ENCODE data around the gene TNXB. TPM values are rescaled to one million over a fixed set of nuclear protein-coding genes. Genes with fewer than 3 reads are reported as not detected.

TNXB gene
- total and polyA plus RNA-seq, 2 of the 4 experiments (the other 2 are of a cell fraction): 0.05 TPM; not detected in 1

DNA sequence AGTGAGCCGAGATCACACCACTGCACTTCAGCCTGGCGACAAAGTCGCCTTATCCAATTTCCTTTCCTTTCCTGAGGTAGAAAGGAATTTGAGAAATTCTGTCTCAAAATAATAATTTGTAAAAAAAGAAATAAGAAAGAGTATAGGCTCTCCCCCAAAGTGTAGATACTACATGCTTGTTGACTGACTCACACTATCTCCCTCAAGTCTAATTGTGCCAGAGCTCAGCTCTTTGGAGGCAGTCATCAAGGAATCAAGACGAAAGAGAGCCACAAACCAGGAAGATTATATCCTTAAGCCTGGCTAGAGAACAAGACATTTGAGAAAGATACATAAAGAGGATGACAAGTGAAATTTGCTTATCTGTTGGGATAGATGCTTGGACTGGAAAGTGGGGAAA lies 24.6 kb upstream of the TNXB start:
- H2AK9ac ChIP-seq (replicated peaks; ENCODE audit: low read depth, low read length, poor library complexity): no peak overlapping the region
- no peak overlapping the region for H3K18ac ChIP-seq (ENCODE audit: low read depth, low read length)
- no peak for TF ChIP-seq RFX5 (IDR thresholded peaks at IDR 0.05; ENCODE audit: low read depth, low read length)
- H3K27me3 ChIP-seq (ENCODE audit: control insufficient read depth, insufficient read depth, low read length): no peaks in the 10 kb centered on the region
- POLR2A ChIA-PET (ENCODE audit: unreplicated experiment): no interaction called here
- no peaks in the 10 kb centered on the region for H4K20me1 ChIP-seq (ENCODE audit: insufficient read depth, low read length)
- dilution Hi-C loops (cut with HindIII; ENCODE audit: low sequenced_read_pairs, unreplicated experiment) (no loop called here), in situ Hi-C loops (cut with MboI; ENCODE audit: low sequenced_read_pairs) (no loop called here), intact Hi-C loops (cut with micrococcal nuclease) (no loop called here)
- H2BK5ac ChIP-seq (ENCODE audit: low read depth, low read length, poor library complexity, severe bottlenecking): no peak overlapping the region
- H3K4me2 ChIP-seq (ENCODE audit: low read depth, low read length): peak overlapping the region; percentile 32; the same call in 1 of the 2 replicates
- H3K9ac ChIP-seq (ENCODE audit: low read depth, low read length): no peak overlapping the region
- no peaks in the 10 kb centered on the region for H3K9me3 ChIP-seq (ENCODE audit: control insufficient read depth, insufficient read depth, low read length)
- H3K4me3 ChIP-seq (ENCODE audit: insufficient read depth, low read depth, low read length): no peak overlapping the region
- H3K9me1 ChIP-seq (ENCODE audit: insufficient read depth, low read length): peaks cover 4% of the 10 kb centered on the region
- DNase-seq (peak; percentile 56), ATAC-seq (ENCODE audit: low read depth) (peak; percentile 16)
- peak overlapping the region; percentile 43; the same call in 1 of the 2 replicates for H4K91ac ChIP-seq (ENCODE audit: insufficient read depth, low read depth, low read length)
- peak overlapping the region; percentile 8; the same call in 1 of the 2 replicates for H3K4ac ChIP-seq (ENCODE audit: low read depth, low read length)
- H4K5ac ChIP-seq (ENCODE audit: low read depth, low read length): peak overlapping the region; percentile 12; the same call in 1 of the 2 replicates
- H2BK15ac ChIP-seq (ENCODE audit: low read depth, low read length): 0 out of 3 replicates have a peak overlapping the region, but pooled peaks have one; percentile 29
- peak overlapping the region; percentile 54 for H2BK120ac ChIP-seq (ENCODE audit: low read depth, low read length)
- BruUV-seq (replicated peaks): no TSS peak
- WGBS, 2 experiments (ENCODE audit: extremely low coverage in 2 of 2, insufficient read length in 1 of 2): 40% methylated on average over 1 of the region's 4 CpGs; no CpG with 5 or more reads in 1 of the 2 experiments
- peak overlapping the region; percentile 11 for H3K14ac ChIP-seq (replicated peaks; ENCODE audit: low read depth, low read length)
- H3K56ac ChIP-seq (ENCODE audit: extremely low read depth, insufficient read depth, low read length): no peak overlapping the region
- peak overlapping the region in 1 of 2 experiments; percentile 56; a peak in 1 of 4 replicates for H4K8ac ChIP-seq (ENCODE audit: low read depth in 2 of 2, low read length in 2 of 2)
- H2AFZ ChIP-seq (replicated peaks; ENCODE audit: low read length, poor library complexity): no peak overlapping the region
- CTCF ChIA-PET: interaction anchor here (0.5 kb wide), 1 partner anchor 9 kb away, joined by 3 read pairs; no protein-coding TSS in a partner anchor
- peaks cover 10% of the 10 kb centered on the region in 2 experiments for H3K79me1 ChIP-seq (ENCODE audit: low read depth in 1 of 2, low read length in 2 of 2)
- peak overlapping the region; percentile 26; the same call in 1 of the 2 replicates for H2BK20ac ChIP-seq (ENCODE audit: low read depth, low read length)
- no peaks in the 10 kb centered on the region for H3K36me3 ChIP-seq (ENCODE audit: control insufficient read depth, insufficient read depth, low read length)
- no peak overlapping the region for H2AK5ac ChIP-seq (ENCODE audit: low read depth, low read length)
- peaks cover 9% of the 10 kb centered on the region; the same call in 1 of the 2 replicates for H3K4me1 ChIP-seq (ENCODE audit: control insufficient read depth, insufficient read depth, low read length)
- no peak overlapping the region for H3K27ac ChIP-seq (ENCODE audit: insufficient read depth, low read length)
- H3K23ac ChIP-seq (ENCODE audit: low read depth, low read length): 0 out of 2 replicates have a peak overlapping the region, but pooled peaks have one; percentile 91
